ENCODE results near the gene NOTCH3. TPM values are rescaled to one million over a fixed set of nuclear protein-coding genes. Genes with fewer than 3 reads are reported as not detected.

Gene NOTCH3
- polyA plus RNA-seq, 4 donors, result 0.45 to 15.6 (median 6.6) TPM

GRCh38 chr19:15181394-15181793 lies 19.4 kb downstream of the NOTCH3 start:
- peaks cover 0 to 37% (median 0%) of the 10 kb centered on the region in 3 donors for H3K36me3 ChIP-seq (ENCODE audit: control insufficient read depth in 3 of 3, insufficient read depth in 2 of 3, low read depth in 1 of 3, low read length in 3 of 3)
- peaks cover 0 to 8% (median 0%) of the 10 kb centered on the region in 3 donors for H3K4me1 ChIP-seq (ENCODE audit: control insufficient read depth in 3 of 3, insufficient read depth in 2 of 3, low read depth in 1 of 3, low read length in 2 of 3)
- no peak for FAIRE-seq
- no peaks in the 10 kb centered on the region for H3K27me3 ChIP-seq (ENCODE audit: control insufficient read depth in 3 of 3, insufficient read depth in 3 of 3, low read length in 3 of 3)
- no peak overlapping the region for H3K4me3 ChIP-seq (ENCODE audit: low read depth in 1 of 3, low read length in 3 of 3)
- WGBS, 3 donors, result 45 to 76% (median 55%) methylated on average over 23 of the region's 23 CpGs
- no peak for DNase-seq
- peak overlapping the region in 1 of 3 donors; percentile 47 for H3K27ac ChIP-seq (ENCODE audit: low read depth in 1 of 3, low read length in 2 of 3)
- H3K9me3 ChIP-seq (ENCODE audit: control insufficient read depth in 2 of 2, insufficient read depth in 1 of 2, low read depth in 1 of 2, low read length in 1 of 2), result no peaks in the 10 kb centered on the region

GRCh38 chr19:15180451-15181390 lies 20.1 kb downstream of the NOTCH3 start:
- no peak for FAIRE-seq
- 32 to 69% (median 52%) methylated on average over 31 to 39 of the region's 39 CpGs for WGBS, 3 donors
- H3K36me3 ChIP-seq (ENCODE audit: control insufficient read depth in 3 of 3, insufficient read depth in 2 of 3, low read depth in 1 of 3, low read length in 3 of 3), result peaks cover 0 to 39% (median 0%) of the 10 kb centered on the region in 3 donors
- peaks cover 0 to 8% (median 0%) of the 10 kb centered on the region in 3 donors for H3K4me1 ChIP-seq (ENCODE audit: control insufficient read depth in 3 of 3, insufficient read depth in 2 of 3, low read depth in 1 of 3, low read length in 2 of 3)
- H3K4me3 ChIP-seq (ENCODE audit: low read depth in 1 of 3, low read length in 3 of 3), result peak overlapping the region in 2 of 3 donors; percentile 38 to 51
- peak; percentile 86 for DNase-seq
- no peaks in the 10 kb centered on the region for H3K9me3 ChIP-seq (ENCODE audit: control insufficient read depth in 2 of 2, insufficient read depth in 1 of 2, low read depth in 1 of 2, low read length in 1 of 2)
- H3K27ac ChIP-seq (ENCODE audit: low read depth in 1 of 3, low read length in 2 of 3), result peak overlapping the region in 1 of 3 donors; percentile 47
- H3K27me3 ChIP-seq (ENCODE audit: control insufficient read depth in 3 of 3, insufficient read depth in 3 of 3, low read length in 3 of 3), result no peaks in the 10 kb centered on the region

- H3K27ac ChIP-seq (ENCODE audit: low read depth in 1 of 3, low read length in 2 of 3), result no peak overlapping the region
- FAIRE-seq (no peak), DNase-seq (no peak)
- no peak overlapping the region for H3K4me3 ChIP-seq (ENCODE audit: low read depth in 1 of 3, low read length in 3 of 3)
- no peaks in the 10 kb centered on the region for H3K9me3 ChIP-seq (ENCODE audit: control insufficient read depth in 2 of 2, insufficient read depth in 1 of 2, low read depth in 1 of 2, low read length in 1 of 2)
- WGBS, 3 donors, result 82 to 88% (median 83%) methylated on average over 33 of the region's 33 CpGs
- H3K4me1 ChIP-seq (ENCODE audit: control insufficient read depth in 3 of 3, insufficient read depth in 2 of 3, low read depth in 1 of 3, low read length in 2 of 3), result peaks cover 0 to 8% (median 0%) of the 10 kb centered on the region in 3 donors
- peaks cover 0 to 39% (median 0%) of the 10 kb centered on the region in 3 donors for H3K36me3 ChIP-seq (ENCODE audit: control insufficient read depth in 3 of 3, insufficient read depth in 2 of 3, low read depth in 1 of 3, low read length in 3 of 3)
- H3K27me3 ChIP-seq (ENCODE audit: control insufficient read depth in 3 of 3, insufficient read depth in 3 of 3, low read length in 3 of 3), result no peaks in the 10 kb centered on the region
Observed at GRCh38 chr19:15178629-15179308, 22.0 kb downstream of the NOTCH3 start.

GRCh38 chr19:15177269-15178116 lies 23.3 kb downstream of the NOTCH3 start:
- Histone ChIP-seq H3K27me3 (ENCODE audit: control insufficient read depth in 3 of 3, insufficient read depth in 3 of 3, low read length in 3 of 3) (no peaks in the 10 kb centered on the region), H3K36me3 (ENCODE audit: control insufficient read depth in 3 of 3, insufficient read depth in 2 of 3, low read depth in 1 of 3, low read length in 3 of 3) (peaks cover 0 to 38% (median 0%) of the 10 kb centered on the region in 3 donors), H3K9me3 (ENCODE audit: control insufficient read depth in 2 of 2, insufficient read depth in 1 of 2, low read depth in 1 of 2, low read length in 1 of 2) (no peaks in the 10 kb centered on the region), H3K27ac (ENCODE audit: low read depth in 1 of 3, low read length in 2 of 3) (no peak overlapping the region), H3K4me3 (ENCODE audit: low read depth in 1 of 3, low read length in 3 of 3) (no peak overlapping the region), H3K4me1 (ENCODE audit: control insufficient read depth in 3 of 3, insufficient read depth in 2 of 3, low read depth in 1 of 3, low read length in 2 of 3) (peaks cover 0 to 8% (median 0%) of the 10 kb centered on the region in 3 donors)
- peak; percentile 63 to 92 for DNase-seq
- FAIRE-seq, result no peak
- WGBS, 3 donors, result 7 to 21% (median 10%) methylated on average over 41 to 92 of the region's 92 CpGs

- WGBS, 3 donors, result 95 to 97% (median 96%) methylated on average over 3 of the region's 3 CpGs
- Histone ChIP-seq H3K36me3 (ENCODE audit: control insufficient read depth in 3 of 3, insufficient read depth in 2 of 3, low read depth in 1 of 3, low read length in 3 of 3) (peaks cover 0 to 40% (median 0%) of the 10 kb centered on the region in 3 donors), H3K27me3 (ENCODE audit: control insufficient read depth in 3 of 3, insufficient read depth in 3 of 3, low read length in 3 of 3) (no peaks in the 10 kb centered on the region), H3K4me3 (ENCODE audit: low read depth in 1 of 3, low read length in 3 of 3) (no peak overlapping the region), H3K27ac (ENCODE audit: low read depth in 1 of 3, low read length in 2 of 3) (no peak overlapping the region), H3K4me1 (ENCODE audit: control insufficient read depth in 3 of 3, insufficient read depth in 2 of 3, low read depth in 1 of 3, low read length in 2 of 3) (no peaks in the 10 kb centered on the region), H3K9me3 (ENCODE audit: control insufficient read depth in 2 of 2, insufficient read depth in 1 of 2, low read depth in 1 of 2, low read length in 1 of 2) (no peaks in the 10 kb centered on the region)
- DNase-seq, result no peak
- no peak for FAIRE-seq
Observed at GRCh38 chr19:15175609-15176008, 25.2 kb downstream of the NOTCH3 start.

GRCh38 chr19:15173746-15174404 lies 26.9 kb downstream of the NOTCH3 start:
- DNase-seq (peak in 1 of 2 donors; percentile 19), FAIRE-seq (no peak)
- no peaks in the 10 kb centered on the region for H3K27me3 ChIP-seq (ENCODE audit: control insufficient read depth in 3 of 3, insufficient read depth in 3 of 3, low read length in 3 of 3)
- H3K4me3 ChIP-seq (ENCODE audit: low read depth in 1 of 3, low read length in 3 of 3), result no peak overlapping the region
- WGBS, 3 donors, result 95 to 96% (median 96%) methylated on average over 37 of the region's 37 CpGs
- H3K9me3 ChIP-seq (ENCODE audit: control insufficient read depth in 2 of 2, insufficient read depth in 1 of 2, low read depth in 1 of 2, low read length in 1 of 2), result peaks cover 0 to 6% of the 10 kb centered on the region in 2 donors
- H3K27ac ChIP-seq (ENCODE audit: low read depth in 1 of 3, low read length in 2 of 3), result no peak overlapping the region
- H3K4me1 ChIP-seq (ENCODE audit: control insufficient read depth in 3 of 3, insufficient read depth in 2 of 3, low read depth in 1 of 3, low read length in 2 of 3), result no peaks in the 10 kb centered on the region
- peaks cover 0 to 42% (median 0%) of the 10 kb centered on the region in 3 donors for H3K36me3 ChIP-seq (ENCODE audit: control insufficient read depth in 3 of 3, insufficient read depth in 2 of 3, low read depth in 1 of 3, low read length in 3 of 3)

GRCh38 chr19:15170345-15170744 lies 30.4 kb downstream of the NOTCH3 start:
- 89 to 93% (median 93%) methylated on average over 15 to 32 of the region's 32 CpGs for WGBS, 3 donors
- Histone ChIP-seq H3K27me3 (ENCODE audit: control insufficient read depth in 3 of 3, insufficient read depth in 3 of 3, low read length in 3 of 3) (no peaks in the 10 kb centered on the region), H3K4me3 (ENCODE audit: low read depth in 1 of 3, low read length in 3 of 3) (no peak overlapping the region), H3K4me1 (ENCODE audit: control insufficient read depth in 3 of 3, insufficient read depth in 2 of 3, low read depth in 1 of 3, low read length in 2 of 3) (no peaks in the 10 kb centered on the region), H3K36me3 (ENCODE audit: control insufficient read depth in 3 of 3, insufficient read depth in 2 of 3, low read depth in 1 of 3, low read length in 3 of 3) (peaks cover 0 to 48% (median 0%) of the 10 kb centered on the region in 3 donors), H3K9me3 (ENCODE audit: control insufficient read depth in 2 of 2, insufficient read depth in 1 of 2, low read depth in 1 of 2, low read length in 1 of 2) (peaks cover 0 to 32% of the 10 kb centered on the region in 2 donors), H3K27ac (ENCODE audit: low read depth in 1 of 3, low read length in 2 of 3) (no peak overlapping the region)
- FAIRE-seq (no peak), DNase-seq (no peak)

All from small intestine (tissue), 7 donors.